K562 (cell line): ENCODE data around the gene CCDC137. TPM values are rescaled to one million over a fixed set of nuclear protein-coding genes. Genes with fewer than 3 reads are reported as not detected.

Experiments used
- E2F4 ChIP-seq: sonication (generic); formaldehyde crosslinking; IDR thresholded peaks from 2 replicates; pipeline ENCODE4 v1.8.0; 2022; ENCODE audit warnings: mild to moderate bottlenecking, low read depth, missing genetic modification reagents
- E4F1 ChIP-seq: fragments of 250-450 bp; sonication (Bioruptor Pico); IDR thresholded peaks from 2 replicates; pipeline ENCODE4 v1.5.0; 2021; ENCODE audit warnings: mild to moderate bottlenecking, borderline replicate concordance
- HES1 ChIP-seq: fragments of 450-650 bp; IDR thresholded peaks from 2 replicates; pipeline ENCODE4 v1.6.1; 2016; ENCODE audit warnings: low read depth, mild to moderate bottlenecking, moderate library complexity
- MBD1 ChIP-seq: fragments of 250-450 bp; sonication (Bioruptor Pico); IDR thresholded peaks from 2 replicates; pipeline ENCODE4 v1.8.0; 2022; ENCODE audit warnings: inconsistent platforms
- MCM3 ChIP-seq: fragments of 450-650 bp; IDR thresholded peaks from 2 replicates; pipeline ENCODE4 v1.6.1; 2016
- MECOM ChIP-seq: fragments of 250-450 bp; sonication (Bioruptor Pico); IDR thresholded peaks from 2 replicates; pipeline ENCODE4 v1.8.0; 2022; ENCODE audit warnings: inconsistent platforms
- MTA3 ChIP-seq: fragments of 450-650 bp; formaldehyde crosslinking; IDR thresholded peaks from 2 replicates; pipeline ENCODE4 v1.6.1; 2017; ENCODE audit warnings: mild to moderate bottlenecking, borderline replicate concordance
- POLR2A ChIP-seq: fragments of 450-650 bp; conservative IDR thresholded peaks from 2 replicates; pipeline ENCODE4 v1.6.1; 2016
- SIRT6 ChIP-seq: IDR thresholded peaks from one replicate; pipeline ENCODE4 v1.6.1; 2012; ENCODE audit warnings: low read depth, mild to moderate bottlenecking, control low read depth, inconsistent platforms, low read length, moderate library complexity
- TBP ChIP-seq: optimal IDR thresholded peaks from 2 replicates; pipeline ENCODE3; 2011; ENCODE audit warnings: low read depth, low read length, improper control_type of control experiment
- TCFL5 ChIP-seq: fragments of 250-450 bp; sonication (Bioruptor Pico); conservative IDR thresholded peaks from 2 replicates; pipeline ENCODE4 v1.6.1; 2021; ENCODE audit warnings: mild to moderate bottlenecking, moderate library complexity, matching md5 sums
- TSC22D4 ChIP-seq: fragments of 450-650 bp; IDR thresholded peaks from 2 replicates; pipeline ENCODE4 v1.6.1; 2016; ENCODE audit warnings: missing genetic modification characterization, missing biosample characterization, control low read depth
- ZFP1 ChIP-seq: fragments of 450-650 bp; formaldehyde crosslinking; IDR thresholded peaks from 2 replicates; pipeline ENCODE4 v1.4.0; 2020; ENCODE audit warnings: mild to moderate bottlenecking, mixed read lengths
- ZNF3 ChIP-seq: fragments of 250-450 bp; sonication (Bioruptor Pico); IDR thresholded peaks from 2 replicates; pipeline ENCODE4 v1.5.0; 2021; ENCODE audit warnings: mild to moderate bottlenecking, moderate library complexity
- ZNF695 ChIP-seq: fragments of 450-650 bp; formaldehyde crosslinking; IDR thresholded peaks from 2 replicates; pipeline ENCODE4 v1.4.0; 2020; ENCODE audit warnings: mild to moderate bottlenecking, moderate library complexity
- polyA plus RNA-seq, 8 experiments: library from polyadenylated mRNA; depleted of rRNA in 4 of 8; stranded (reverse) in 5 of 8; unstranded in 3 of 8; fragments of >200 nt; fragmentation: Nextera tagmentation in 2 of 8; fragmentation: Illumina TruSeq in 1 of 8; extraction: Ambion mirVana in 2 of 8; extraction: Trizol in 1 of 8; gene quantifications; 2 replicates each; pipeline versions ENCODE4 v1.2.1 to v1.2.3, GENCODE V29; 2011 to 2014; ENCODE audit warnings: inconsistent platforms in 1 of 8, missing spikeins in 1 of 8
- total RNA-seq, 7 experiments: library from RNA; depleted of rRNA in 6 of 7; stranded (reverse); fragments of >200 nt in 6 of 7; fragmentation: Illumina TruSeq in 2 of 7; extraction: Trizol in 2 of 7; gene quantifications; 2 replicates each; pipeline versions ENCODE4 v1.2.1 to v1.2.3, GENCODE V29; 2011 to 2021; ENCODE audit warnings: low replicate concordance in 1 of 7

CCDC137 gene
- total and polyA plus RNA-seq, 9 of the 15 experiments (the other 6 are each of a cell fraction or from before 2014, with no cell fraction given) = 2.3 to 68.1 (median 38.3) TPM

GRCh38 chr17:81712468-81713003 lies 46.0 kb downstream of the CCDC137 start (continued):
- TF ChIP-seq E4F1 (CRISPR knock-in tag) (no peak), MECOM (no peak), SIRT6 (no peak), MTA3 (no peak), ZNF695 (CRISPR knock-in tag) (no peak), TCFL5 (no peak), TBP (no peak), HES1 (no peak), ZNF3 (CRISPR knock-in tag) (no peak), ZFP1 (no peak), POLR2A (peak; percentile 47; the same call in 1 of the 2 replicates), MBD1 (CRISPR knock-in tag) (no peak), MCM3 (no peak), TSC22D4 (no peak), E2F4 (CRISPR knock-in tag) (no peak)
